GM21360 (cell line): ENCODE results near the gene LTK.
"Not testable (repeated sequence)": the region's sequence is repeated elsewhere in the genome, so short reads cannot be mapped to it uniquely, and the experiment has no call there.

Experiments
- ATAC-seq: cut with Tn5 transposase; IDR thresholded peaks from one replicate; pipeline ENCODE4 v1.9.1; 2021; ENCODE audit warnings: mild to moderate bottlenecking, moderate library complexity; ENCODE audit not compliant: unreplicated experiment

LTK gene

DNA sequence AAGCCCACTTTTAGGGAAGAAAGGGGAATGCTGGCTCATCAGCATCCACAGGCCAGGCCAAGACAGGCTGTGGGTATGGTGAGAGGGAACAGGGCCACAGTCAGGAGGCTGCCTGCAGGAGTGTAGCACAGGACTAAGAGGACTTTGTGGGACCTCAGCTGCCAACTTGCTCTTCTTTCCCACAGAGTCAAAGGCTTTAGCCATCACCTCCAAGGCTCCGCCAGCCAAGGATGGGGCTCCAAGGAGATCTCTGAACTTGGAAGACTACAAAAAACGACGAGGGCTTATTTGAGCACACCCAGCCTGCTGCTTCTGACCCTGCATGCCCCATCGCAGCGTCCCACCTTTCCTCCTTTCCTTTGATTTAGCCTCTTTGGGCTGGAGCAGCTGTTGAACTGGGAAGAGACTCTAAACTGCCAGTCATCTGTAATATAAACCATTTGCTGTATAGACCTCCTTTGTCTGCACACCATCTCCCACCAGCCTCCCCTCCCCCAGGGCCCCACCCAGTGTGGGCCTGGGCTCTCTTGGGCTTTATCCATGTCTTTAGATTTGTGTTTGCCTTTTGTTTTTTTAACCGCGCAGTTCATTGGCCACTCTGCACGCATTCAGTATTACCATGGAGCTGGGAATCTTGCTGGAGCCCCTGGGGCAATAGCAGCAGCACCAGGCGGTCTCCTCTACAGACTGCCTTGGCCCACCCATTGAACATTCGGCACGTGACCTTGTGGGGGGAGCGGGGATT is 33.1 kb downstream of the LTK start:
- no peak for ATAC-seq

DNA sequence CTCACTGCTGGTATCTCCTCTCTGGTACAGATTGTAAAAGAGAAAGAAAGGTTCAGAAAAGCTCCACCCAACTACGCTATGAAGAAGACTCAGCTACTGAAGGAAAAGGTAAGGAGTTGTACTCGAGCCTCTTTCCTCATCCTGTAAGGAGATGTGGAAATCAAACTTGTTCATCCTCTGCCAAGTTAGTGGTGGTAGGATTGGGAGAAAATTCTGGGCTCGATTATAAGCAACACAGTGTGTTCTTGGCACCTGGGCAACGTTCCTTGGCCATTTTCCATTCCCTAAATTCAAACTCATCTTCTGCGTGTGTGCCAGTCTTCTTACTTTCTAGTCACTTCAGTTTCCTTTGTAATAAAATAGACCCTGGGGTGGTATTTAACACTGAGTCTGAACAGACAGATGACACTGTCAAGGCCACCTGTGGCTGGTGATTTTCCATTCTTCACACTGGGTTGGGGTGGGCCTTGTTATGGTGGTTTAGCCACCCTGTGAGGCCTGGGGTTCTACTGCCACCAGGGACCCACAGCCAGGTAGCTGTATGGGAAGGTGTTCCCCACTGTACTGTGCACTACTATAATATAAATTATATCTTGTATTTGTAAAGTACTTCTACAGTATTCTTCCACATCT is 37.1 kb downstream of the LTK start:
- no peak for ATAC-seq

- ATAC-seq = no peak
Measured at GRCh38 chr15:41474941-41475340, 38.7 kb downstream of the LTK start.

- no peak for ATAC-seq
Measured at GRCh38 chr15:41474436-41474835, 39.2 kb downstream of the LTK start.

GRCh38 chr15:41473418-41473817 is 40.2 kb downstream of the LTK start:
- no peak for ATAC-seq

GRCh38 chr15:41469644-41470043 is 44.0 kb downstream of the LTK start:
- not testable (repeated sequence) for ATAC-seq

DNA sequence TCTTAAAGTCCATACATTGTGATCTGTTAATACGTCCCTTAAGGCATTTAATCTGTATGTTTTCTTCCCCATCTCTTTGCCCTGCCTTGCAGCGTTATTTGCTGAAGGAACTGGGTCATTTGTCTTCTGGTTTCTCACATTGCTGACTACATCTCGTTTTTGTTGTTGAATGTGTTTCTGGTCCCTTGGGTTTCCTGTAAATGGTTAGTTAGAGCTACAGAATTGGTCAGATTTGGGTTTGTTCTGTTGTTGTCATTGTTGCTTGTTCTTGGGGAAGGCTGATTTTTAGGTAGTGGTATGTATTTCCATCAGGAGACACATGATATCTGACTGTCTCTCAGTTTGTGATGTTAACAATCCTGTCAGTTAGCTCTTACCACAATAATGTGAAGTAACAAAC is 46.9 kb downstream of the LTK start:
- ATAC-seq = no peak

DNA sequence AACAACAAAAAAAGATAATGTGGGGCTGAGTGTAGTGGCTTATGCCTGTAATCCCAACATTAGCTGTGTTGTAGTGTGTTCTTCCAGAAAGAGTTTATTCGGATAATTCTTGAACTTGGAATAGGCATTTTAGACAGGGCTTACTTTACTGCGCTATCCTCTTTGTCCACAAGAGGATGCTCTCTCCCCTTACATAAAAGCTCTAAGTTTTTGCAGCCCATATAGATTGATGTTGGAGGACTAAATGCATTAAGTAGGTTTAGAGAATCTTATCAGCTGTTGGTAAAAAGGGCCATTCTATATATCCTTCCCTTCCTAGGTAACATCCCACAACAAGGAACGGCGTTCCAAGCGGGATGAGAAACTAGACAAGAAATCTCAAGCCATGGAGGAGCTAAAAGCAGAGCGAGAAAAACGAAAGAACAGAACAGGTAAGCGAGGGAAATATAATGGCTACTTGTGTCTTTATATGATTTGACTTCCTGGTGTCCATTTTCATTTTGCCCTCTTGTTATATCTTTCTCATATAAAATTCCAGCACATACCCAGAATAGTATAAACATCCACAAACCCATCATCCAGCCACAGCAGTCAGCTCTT is 47.7 kb downstream of the LTK start:
- ATAC-seq = no peak

- ATAC-seq = no peak
Measured at GRCh38 chr15:41464889-41465580, 48.6 kb downstream of the LTK start.

DNA sequence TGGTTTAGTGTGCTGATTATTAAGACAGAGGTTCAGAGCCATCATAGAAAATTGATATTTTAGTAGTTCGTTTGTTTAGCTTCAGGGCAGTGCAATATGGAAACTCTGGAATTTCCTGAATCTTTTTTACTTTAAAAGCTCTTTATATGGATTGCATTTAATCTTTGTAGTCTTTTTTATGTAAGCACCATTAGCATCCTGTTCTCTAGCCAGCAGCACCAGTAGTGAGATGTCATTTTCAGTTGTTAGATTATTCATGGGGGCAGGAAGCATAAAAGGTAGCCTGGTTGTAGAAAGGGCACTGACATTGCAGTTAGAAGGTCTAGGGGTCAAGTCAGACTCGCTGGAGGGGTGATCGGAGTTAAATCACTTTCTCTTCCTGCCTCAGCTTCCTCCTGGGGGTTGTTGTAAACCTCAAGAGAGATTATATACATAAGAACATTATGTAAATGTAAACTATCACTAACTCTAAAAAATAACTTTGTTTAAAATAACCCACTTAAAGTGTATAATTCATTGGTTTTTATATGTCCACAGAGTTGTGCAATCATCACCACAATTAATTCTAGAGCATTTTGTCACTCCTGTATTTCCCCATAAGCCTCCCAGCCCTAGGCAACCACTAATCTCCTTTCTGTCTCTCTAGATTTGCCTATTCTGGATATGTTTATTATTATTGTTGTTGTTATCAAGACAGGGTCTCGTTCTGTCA is 51.4 kb downstream of the LTK start:
- ATAC-seq = no peak
